CD4-positive, alpha-beta T cell treated with Interleukin-1 beta for 1 hour (primary cell): ENCODE data around the gene CASK.

Experiments
- DNase-seq, 2 donors: peaks; one replicate each; pipeline ENCODE4 v3.0.0-alpha.2; 2020 to 2022

The CASK gene

GRCh38 chrX:41824551-41824950 lies 98.8 kb downstream of the CASK start:
- no peak for DNase-seq

- DNase-seq = no peak
Measured at GRCh38 chrX:41823402-41823801, 100.0 kb downstream of the CASK start.

- no peak for DNase-seq
Measured at GRCh38 chrX:41822892-41823291, 100.5 kb downstream of the CASK start.

GRCh38 chrX:41808047-41808446 lies 115.3 kb downstream of the CASK start:
- no peak for DNase-seq

GRCh38 chrX:41802958-41803357 lies 120.4 kb downstream of the CASK start:
- no peak for DNase-seq

GRCh38 chrX:41799661-41800060 lies 123.7 kb downstream of the CASK start:
- no peak for DNase-seq

- DNase-seq = peak in 1 of 2 donors; percentile 6
Measured at GRCh38 chrX:41796577-41796976, 126.8 kb downstream of the CASK start.

GRCh38 chrX:41796046-41796445 lies 127.3 kb downstream of the CASK start:
- no peak for DNase-seq

- DNase-seq = no peak
Measured at GRCh38 chrX:41789374-41789773, 134.0 kb downstream of the CASK start.

GRCh38 chrX:41785685-41786084 lies 137.7 kb downstream of the CASK start:
- no peak for DNase-seq

GRCh38 chrX:41781500-41781899 lies 141.9 kb downstream of the CASK start:
- DNase-seq = peak in 1 of 2 donors; percentile 50

GRCh38 chrX:41779941-41780340 lies 143.4 kb downstream of the CASK start:
- no peak for DNase-seq

GRCh38 chrX:41779030-41779564 lies 144.3 kb downstream of the CASK start:
- no peak for DNase-seq

GRCh38 chrX:41761702-41762101 lies 161.7 kb downstream of the CASK start:
- DNase-seq = no peak

GRCh38 chrX:41761169-41761568 lies 162.2 kb downstream of the CASK start:
- DNase-seq = no peak

GRCh38 chrX:41759817-41760216 lies 163.5 kb downstream of the CASK start:
- DNase-seq = peak in 1 of 2 donors; percentile 39

- no peak for DNase-seq
Measured at GRCh38 chrX:41758401-41758800, 165.0 kb downstream of the CASK start.

- DNase-seq = no peak
Measured at GRCh38 chrX:41750716-41751115, 172.6 kb downstream of the CASK start.

GRCh38 chrX:41739871-41740270 lies 183.5 kb downstream of the CASK start:
- no peak for DNase-seq

GRCh38 chrX:41737065-41737464 lies 186.3 kb downstream of the CASK start:
- peak; percentile 3 to 18 for DNase-seq

GRCh38 chrX:41734530-41734929 lies 188.8 kb downstream of the CASK start:
- DNase-seq = peak; percentile 5 to 8

GRCh38 chrX:41733939-41734338 lies 189.4 kb downstream of the CASK start:
- peak; percentile 7 to 49 for DNase-seq

GRCh38 chrX:41732260-41732659 lies 191.1 kb downstream of the CASK start:
- no peak for DNase-seq

GRCh38 chrX:41730081-41730480 lies 193.3 kb downstream of the CASK start:
- DNase-seq = no peak

- DNase-seq = no peak
Measured at GRCh38 chrX:41728125-41728524, 195.2 kb downstream of the CASK start.

GRCh38 chrX:41723826-41724225 lies 199.5 kb downstream of the CASK start, which contains the start of gene GPR82:
Gene GPR82, plus strand, starts transcription at chrX:41724181. Its CDS starts 2,846 bp downstream, at chrX:41727027.
- DNase-seq = no peak
